LNCAP (cell line): Measurements from ENCODE around the gene TRIP11.

ENCODE experiments used
- TF ChIP-seq, protein P1 (sequence below): fragments of 450-650 bp; IDR thresholded peaks from 2 replicates; pipeline ENCODE4 v1.5.1; 2017; ENCODE audit warnings: mild to moderate bottlenecking

TRIP11 gene

DNA sequence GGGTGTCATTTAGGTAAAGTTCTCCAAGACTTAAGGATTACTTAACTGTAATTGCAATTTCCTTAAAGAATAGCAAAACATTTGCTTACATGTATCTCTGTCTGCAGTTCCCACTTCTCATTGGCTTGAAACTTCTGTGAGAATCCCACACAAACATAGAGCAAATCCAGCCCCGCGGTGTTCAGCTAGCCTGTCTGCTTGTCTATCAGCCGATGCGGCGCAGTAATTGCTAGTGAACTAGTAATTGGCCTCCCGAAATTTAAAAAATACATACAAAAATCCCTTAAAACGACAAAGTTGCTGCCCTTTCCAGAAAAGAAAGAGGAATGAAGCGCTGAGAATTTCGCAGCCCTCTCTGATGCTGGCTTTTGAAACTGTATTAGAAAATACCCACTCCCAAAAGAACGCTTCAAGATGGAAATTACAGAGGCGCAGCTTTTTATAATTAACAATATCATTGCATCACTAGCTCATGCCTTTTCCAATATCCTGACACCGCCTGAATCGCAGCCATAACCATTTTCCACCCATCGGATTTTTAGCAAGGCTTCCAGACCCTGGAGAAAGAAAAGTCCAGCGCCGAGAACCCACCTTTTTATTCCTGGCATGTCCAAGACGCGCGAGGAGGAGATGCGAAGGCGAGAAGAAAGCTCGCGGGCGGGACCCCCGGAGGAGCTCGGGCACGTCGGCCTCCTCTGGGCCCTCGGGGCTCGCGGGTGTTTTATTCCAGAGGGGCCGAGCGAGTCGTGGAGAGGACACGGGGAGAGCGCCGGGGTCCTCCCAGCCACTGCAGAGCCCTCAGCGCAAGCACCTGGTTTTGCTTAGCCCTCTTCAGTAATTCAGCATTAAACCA, 93.0 kb downstream of the TRIP11 start:
- TF ChIP-seq, protein P1, sequence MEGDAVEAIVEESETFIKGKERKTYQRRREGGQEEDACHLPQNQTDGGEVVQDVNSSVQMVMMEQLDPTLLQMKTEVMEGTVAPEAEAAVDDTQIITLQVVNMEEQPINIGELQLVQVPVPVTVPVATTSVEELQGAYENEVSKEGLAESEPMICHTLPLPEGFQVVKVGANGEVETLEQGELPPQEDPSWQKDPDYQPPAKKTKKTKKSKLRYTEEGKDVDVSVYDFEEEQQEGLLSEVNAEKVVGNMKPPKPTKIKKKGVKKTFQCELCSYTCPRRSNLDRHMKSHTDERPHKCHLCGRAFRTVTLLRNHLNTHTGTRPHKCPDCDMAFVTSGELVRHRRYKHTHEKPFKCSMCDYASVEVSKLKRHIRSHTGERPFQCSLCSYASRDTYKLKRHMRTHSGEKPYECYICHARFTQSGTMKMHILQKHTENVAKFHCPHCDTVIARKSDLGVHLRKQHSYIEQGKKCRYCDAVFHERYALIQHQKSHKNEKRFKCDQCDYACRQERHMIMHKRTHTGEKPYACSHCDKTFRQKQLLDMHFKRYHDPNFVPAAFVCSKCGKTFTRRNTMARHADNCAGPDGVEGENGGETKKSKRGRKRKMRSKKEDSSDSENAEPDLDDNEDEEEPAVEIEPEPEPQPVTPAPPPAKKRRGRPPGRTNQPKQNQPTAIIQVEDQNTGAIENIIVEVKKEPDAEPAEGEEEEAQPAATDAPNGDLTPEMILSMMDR, result no peak

DNA sequence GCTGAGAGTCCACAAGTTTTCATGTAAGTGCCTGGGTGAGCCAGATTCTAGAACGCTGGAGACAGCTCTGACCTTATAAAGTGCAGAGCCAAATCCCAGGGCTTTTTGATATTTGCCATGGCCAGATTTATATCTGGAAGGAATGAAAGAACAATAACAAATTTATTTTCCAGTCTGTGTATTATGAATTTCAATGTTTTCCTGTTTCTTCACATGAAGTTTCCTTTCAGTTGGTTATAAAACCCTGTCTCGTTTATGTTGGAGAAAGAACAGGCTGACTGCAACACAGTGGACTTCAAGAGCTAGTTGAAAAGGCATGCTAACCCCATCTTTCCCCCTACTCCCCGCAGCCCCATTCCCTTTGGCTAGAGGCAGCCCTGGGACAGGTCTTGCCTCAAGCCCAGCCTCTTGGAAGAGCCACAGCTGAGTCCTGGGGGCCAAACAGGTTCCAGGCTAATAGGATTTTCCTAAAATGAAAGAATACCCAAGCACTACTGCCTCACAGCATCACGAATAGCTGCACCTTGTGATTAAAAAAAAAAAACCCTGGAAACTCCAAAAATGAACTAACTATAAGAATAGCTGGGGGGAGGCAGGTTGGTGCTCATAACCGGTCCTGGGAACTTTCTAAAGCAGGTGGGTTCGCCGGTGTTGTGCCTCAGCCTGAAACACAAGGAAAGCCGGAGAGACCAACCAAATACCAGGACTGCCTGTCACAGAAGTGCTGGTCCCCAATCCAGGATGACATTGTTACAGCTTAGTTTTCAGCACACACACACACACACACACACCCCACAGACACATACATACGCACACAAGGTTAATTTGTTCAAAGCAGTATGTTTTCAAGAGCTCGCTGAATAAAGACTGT, 93.9 kb downstream of the TRIP11 start:
- TF ChIP-seq, protein P1, result no peak

DNA sequence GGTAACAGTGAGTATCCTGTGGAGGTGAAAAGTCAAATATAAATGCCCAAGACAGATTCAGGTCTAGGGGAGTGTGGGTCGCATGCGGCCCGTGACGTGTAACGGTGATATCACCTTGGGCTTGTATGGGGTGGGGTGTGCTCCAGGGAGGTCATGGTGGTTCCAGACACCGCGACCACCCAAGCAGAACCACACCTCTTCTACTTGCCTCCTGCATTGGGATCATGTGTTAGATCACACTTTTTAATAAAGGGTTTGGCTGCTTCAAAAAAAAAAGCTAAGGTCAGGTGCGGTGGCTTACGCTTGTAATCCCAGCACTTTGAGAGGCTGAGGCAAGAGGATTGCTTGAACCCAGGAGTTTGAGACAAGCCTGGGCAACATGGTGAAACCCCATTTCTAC, 96.9 kb downstream of the TRIP11 start:
- TF ChIP-seq, protein P1, result no peak

DNA sequence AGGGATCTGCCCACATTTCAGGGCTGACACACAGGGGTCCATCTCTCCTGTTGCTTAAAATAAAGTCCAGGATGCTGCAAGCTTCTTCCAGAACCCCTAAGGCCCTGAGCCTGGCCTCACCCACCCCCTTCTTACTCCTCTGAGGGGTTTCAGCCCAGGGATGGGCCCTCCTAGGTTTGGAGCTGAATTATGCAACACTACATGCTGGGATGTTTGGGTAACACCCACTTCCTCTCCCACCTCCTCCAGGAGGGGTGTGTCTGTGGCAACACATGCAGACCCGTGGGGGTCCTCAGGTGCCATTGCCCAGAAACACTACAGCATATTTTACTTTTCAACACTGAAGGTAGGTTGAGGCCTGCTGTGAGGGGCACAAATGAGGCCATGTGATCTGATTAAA, 97.7 kb downstream of the TRIP11 start:
- TF ChIP-seq, protein P1, result no peak

DNA sequence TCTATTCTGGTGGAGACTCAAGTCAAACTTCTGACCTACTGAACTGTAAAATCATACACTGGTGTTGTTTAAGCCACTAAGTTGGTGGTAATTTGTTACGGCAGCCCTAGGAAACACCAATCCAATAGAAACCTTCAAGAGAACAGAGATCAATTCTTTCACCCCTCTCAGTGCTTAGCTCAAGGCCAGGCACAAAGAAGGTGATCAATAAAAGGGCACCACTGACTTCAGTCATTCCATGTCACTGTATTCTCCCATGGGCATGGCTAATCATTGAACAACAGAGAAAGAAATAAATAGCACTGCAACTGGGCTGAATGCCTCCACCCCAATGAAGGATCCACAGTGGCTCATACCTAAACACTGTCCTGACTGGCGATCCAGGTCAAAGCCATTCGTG, 99.7 kb downstream of the TRIP11 start:
- TF ChIP-seq, protein P1, result no peak

DNA sequence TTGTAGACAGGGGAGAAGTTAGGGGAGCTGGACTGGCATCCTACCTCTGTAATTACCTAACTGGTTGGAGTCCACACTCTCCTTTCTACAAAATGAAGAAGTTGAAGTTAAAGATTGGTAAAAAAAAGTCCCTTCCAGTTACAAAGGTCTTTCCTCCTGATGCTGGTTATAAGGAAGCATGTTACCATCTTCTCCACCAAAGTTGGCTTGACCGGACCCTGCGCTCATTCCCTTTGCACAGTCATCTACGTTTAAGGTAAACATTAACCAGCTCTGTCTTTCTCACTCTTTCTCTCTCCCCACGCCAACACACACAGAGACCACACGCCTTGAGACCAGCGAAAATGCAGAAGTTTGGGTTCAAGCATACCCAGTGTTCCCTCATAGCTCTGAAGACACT, 104.3 kb downstream of the TRIP11 start:
- TF ChIP-seq, protein P1, result no peak

DNA sequence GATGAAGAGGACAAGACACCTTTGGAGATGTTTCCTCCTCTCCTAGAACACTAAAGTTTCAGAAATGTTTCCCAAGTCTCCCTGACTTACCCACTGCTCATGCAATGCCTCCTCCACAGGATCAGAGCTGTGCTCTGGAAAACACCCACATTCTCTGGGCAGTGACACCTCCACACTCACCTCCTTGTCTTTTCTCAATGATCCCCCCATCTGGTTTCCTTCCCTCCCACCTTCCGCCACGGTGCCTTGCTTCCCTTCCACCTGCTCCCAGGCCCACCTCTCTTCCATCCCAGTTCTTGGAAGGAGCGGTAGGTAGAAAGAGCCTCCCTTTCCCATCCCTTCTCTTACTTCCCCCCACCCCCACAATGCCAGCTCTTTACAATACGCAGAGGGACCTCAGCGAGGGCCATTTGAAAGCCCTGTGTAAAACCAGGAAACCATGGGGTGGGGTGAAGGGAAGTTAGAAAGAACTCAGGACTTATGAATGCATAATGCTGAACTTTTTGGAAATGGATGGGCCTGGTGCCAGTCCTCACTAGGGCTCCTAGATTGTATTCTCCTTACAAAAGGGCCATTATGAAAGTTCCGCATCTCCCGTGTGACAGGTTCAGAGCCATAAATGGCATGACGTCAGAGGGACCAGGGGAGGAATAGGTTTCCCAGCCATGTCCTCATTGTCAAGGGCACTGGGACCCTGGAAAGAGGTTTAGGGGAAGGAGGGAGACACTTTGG, 105.1 kb downstream of the TRIP11 start:
- TF ChIP-seq, protein P1, result no peak
